GM21737 (cell line): ENCODE data around the gene SOS1.

Experiments
- ATAC-seq: cut with Tn5 transposase; IDR thresholded peaks from one replicate; pipeline ENCODE4 v1.9.1; 2021; ENCODE audit warnings: mild to moderate bottlenecking, moderate library complexity; ENCODE audit not compliant: unreplicated experiment

The SOS1 gene

GRCh38 chr2:38978296-38978903 lies 142.5 kb downstream of the SOS1 start:
- ATAC-seq: no peak

GRCh38 chr2:38977047-38977446 lies 143.8 kb downstream of the SOS1 start:
- ATAC-seq: no peak

GRCh38 chr2:38975042-38975441 lies 145.8 kb downstream of the SOS1 start:
- no peak for ATAC-seq

DNA sequence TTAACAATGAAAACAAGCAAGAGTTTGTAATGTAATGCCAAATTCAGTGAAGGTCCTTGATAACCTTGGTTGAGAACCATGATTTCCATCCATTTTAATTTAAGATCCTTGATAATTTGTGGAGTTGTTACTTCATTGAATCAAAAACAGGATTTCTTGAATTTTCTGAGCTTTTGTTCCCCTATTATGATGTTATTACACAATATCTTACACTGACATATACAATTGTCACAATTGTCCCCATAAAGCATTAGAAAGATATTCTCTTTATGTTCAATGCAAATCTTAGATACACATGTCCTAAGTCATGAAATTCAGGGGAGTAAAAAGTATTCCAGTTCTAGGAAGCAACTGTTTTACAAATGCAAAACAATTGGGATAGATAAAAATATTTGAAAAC lies 147.6 kb downstream of the SOS1 start:
- no peak for ATAC-seq

- ATAC-seq: no peak
Measured at GRCh38 chr2:38971377-38971776, 149.5 kb downstream of the SOS1 start.

GRCh38 chr2:38968021-38968420 lies 152.8 kb downstream of the SOS1 start:
- no peak for ATAC-seq

- no peak for ATAC-seq
Measured at GRCh38 chr2:38966678-38967077, 154.2 kb downstream of the SOS1 start.

DNA sequence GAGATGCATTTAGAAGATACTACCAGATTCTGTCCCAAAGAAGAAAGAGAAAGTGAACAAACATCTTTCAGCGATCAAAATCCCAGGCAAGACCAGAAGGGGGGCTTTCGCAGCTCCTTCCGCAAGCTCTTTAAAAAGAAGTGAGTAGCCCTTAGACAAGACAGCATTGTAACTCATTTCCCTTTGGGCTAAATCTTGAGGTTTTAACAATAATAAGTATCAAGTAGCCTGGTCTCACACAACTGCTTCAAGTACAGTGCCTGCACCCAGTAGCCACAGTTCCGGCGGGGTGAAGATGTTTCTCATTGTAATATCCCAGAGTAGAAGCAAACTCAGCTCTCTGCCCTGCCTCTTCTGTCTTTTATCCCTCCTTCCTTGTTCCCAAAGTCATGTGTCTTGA lies 154.8 kb downstream of the SOS1 start:
- ATAC-seq: no peak

GRCh38 chr2:38960609-38961320 lies 160.1 kb downstream of the SOS1 start:
- no peak for ATAC-seq

DNA sequence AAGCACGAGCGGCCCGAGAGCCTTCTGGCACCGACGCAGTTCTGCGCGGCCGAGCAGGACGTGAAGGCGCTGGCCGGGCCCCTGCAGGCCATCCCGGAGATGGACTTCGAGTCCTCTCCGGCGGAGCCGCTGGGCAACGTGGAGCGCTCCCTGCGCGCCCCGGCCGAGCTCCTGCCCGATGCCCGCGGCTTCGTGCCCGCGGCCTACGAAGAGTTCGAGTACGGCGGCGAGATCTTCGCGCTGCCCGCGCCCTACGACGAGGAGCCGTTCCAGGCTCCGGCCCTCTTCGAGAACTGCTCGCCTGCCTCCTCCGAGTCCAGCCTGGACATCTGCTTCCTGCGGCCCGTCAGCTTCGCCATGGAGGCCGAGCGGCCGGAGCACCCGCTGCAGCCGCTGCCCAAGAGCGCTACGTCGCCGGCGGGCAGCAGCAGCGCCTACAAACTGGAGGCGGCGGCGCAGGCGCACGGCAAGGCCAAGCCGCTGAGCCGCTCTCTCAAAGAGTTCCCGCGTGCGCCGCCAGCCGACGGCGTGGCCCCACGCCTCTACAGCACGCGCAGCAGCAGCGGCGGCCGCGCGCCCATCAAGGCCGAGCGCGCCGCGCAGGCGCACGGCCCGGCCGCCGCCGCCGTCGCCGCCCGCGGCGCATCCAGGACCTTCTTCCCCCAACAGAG lies 160.8 kb downstream of the SOS1 start:
- ATAC-seq: no peak

- ATAC-seq: no peak
Measured at GRCh38 chr2:38959466-38959865, 161.4 kb downstream of the SOS1 start.

DNA sequence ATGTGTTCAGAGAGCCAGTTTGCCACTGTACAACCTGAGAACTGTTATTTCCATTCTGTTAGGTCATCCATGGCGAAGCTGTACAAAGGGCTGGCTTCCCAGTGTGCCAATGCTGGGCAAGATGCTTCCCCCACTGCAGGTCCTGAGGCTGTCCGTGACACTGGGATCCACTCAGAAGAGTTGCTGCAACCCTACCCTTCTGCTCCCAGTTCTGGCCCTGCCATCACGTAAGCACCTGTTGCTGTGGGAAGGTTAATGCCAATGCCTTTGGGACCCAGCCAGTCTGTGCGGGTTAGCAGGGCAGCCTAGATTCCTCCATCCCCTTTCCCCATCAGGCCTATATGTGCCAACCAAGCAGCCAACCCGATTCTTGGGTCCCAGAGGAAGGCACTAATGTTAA lies 162.9 kb downstream of the SOS1 start:
- no peak for ATAC-seq

GRCh38 chr2:38951766-38952165 lies 169.1 kb downstream of the SOS1 start:
- no peak for ATAC-seq

DNA sequence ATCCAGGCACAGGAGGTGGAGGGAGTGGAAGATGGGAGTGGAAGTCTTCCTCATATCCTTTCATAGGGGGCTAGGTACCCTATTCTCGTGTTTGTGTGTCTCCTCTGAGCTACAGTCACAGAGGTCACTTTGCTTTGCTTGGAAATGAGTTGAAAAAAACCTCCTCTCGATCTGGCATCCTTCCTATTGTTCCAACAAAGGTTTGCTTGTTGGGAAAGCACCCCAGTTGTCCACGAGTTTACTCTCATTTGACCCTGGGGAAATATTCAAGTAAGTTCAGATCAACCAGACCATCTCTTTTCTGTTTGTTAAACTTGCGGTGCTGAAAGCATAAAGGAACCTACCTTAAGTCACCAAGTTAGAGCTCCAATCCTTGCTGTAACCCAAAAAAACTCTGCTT lies 171.9 kb downstream of the SOS1 start:
- ATAC-seq: no peak

- ATAC-seq: no peak
Measured at GRCh38 chr2:38948387-38948882, 172.4 kb downstream of the SOS1 start.

GRCh38 chr2:38947241-38948239 lies 173.3 kb downstream of the SOS1 start:
- peak; percentile 72 for ATAC-seq

- no peak for ATAC-seq
Measured at GRCh38 chr2:38945911-38946310, 174.9 kb downstream of the SOS1 start.

DNA sequence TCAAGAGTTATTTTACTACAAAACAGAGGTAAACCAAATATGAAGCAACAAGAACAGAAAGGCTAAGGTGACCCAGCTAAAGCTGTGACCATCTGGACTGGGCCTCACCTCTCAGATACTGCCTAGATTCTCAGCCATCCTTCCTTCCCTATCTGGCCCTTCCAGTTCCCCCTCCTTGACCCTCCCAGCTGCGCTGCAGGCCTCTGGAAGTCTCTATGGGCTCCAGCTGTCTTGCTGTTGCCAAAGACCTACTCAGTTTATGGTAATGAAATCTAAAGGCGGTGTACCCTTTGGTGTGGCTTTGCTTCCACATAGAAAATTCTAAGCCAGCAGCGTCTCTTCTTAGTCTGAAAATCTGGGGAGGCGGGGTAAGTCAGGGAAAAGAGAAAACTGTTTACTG lies 175.5 kb downstream of the SOS1 start:
- no peak for ATAC-seq

DNA sequence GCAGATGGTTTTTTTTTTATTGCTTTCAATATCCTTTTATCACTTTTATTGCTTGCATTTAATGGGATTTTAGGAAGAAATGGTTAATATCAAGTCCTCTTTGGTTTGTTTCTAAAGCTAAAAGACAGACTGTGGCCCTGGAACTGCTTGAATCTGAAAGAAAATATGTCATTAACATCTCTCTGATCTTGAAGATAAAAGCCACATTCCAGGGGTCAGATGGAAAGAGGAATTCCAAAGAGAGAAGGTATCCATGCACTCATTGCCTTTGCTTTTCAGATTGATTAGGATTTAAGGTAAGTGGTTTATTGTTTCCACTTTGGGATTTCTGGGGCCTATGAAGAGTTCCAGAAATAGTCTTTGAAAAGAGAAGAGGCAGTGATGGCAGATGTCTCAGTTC lies 177.1 kb downstream of the SOS1 start:
- ATAC-seq: no peak

DNA sequence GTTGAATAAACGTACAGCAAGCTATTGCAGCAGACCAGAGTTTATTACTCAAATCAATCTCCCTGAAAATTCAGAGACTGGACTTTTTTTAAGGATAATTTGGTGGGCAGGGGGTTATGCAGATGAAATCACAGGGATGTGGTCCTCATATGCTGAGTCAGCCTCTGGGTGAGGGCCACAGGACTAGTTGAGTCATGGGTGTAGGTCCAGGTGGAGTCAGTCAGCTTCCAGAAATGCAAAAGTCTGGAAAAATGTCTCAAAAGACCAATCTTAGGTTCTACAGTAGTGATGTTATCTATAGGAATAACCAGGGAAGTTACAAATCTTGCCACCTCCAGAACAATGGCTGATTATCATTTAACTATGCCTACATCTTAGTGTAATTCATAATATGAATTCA lies 180.1 kb downstream of the SOS1 start:
- no peak for ATAC-seq

- ATAC-seq: no peak
Measured at GRCh38 chr2:38937548-38937947, 183.3 kb downstream of the SOS1 start.
